Spinal cord (tissue), 10 donors: Measurements from ENCODE around the gene YEATS4. TPM values are rescaled to one million over a fixed set of nuclear protein-coding genes. Genes with fewer than 3 reads are reported as not detected.

Source experiments
- DNase-seq, 6 donors: peaks; one replicate each; pipeline versions ENCODE4 v3.0.0 to v3.0.0-alpha.2; 2013 to 2015; ENCODE audit warnings: low spot score in 6 of 6, low read depth in 4 of 6
- H3K27ac ChIP-seq: one replicate; pipeline ENCODE4 v1.5.1; 2013; ENCODE audit warnings: low read depth, low read length, control low read depth
- H3K27me3 ChIP-seq: one replicate; pipeline ENCODE4 v1.6.1; 2013; ENCODE audit warnings: low read length; ENCODE audit not compliant: control insufficient read depth, insufficient read depth
- H3K36me3 ChIP-seq: one replicate; pipeline ENCODE4 v1.6.1; 2013; ENCODE audit warnings: low read length; ENCODE audit not compliant: control insufficient read depth, insufficient read depth
- H3K4me1 ChIP-seq: one replicate; pipeline ENCODE4 v1.6.1; 2013; ENCODE audit warnings: low read length; ENCODE audit not compliant: control insufficient read depth, insufficient read depth
- H3K4me3 ChIP-seq: one replicate; pipeline ENCODE4 v1.5.1; 2013; ENCODE audit warnings: low read depth, low read length, control low read depth
- H3K9me3 ChIP-seq: one replicate; pipeline ENCODE4 v1.6.1; 2013; ENCODE audit warnings: low read length; ENCODE audit not compliant: control insufficient read depth, insufficient read depth
- WGBS: methylation state at CpG from one replicate; pipeline ENCODE4 v1.1.5; 2013; ENCODE audit warnings: missing lambda C conversion rate; ENCODE audit not compliant: insufficient coverage; 5-methylcytosine and 5-hydroxymethylcytosine counted together
- polyA plus RNA-seq, 2 donors: library from polyadenylated mRNA; unstranded; fragments of 120-200 nt; gene quantifications; one replicate each; pipeline ENCODE4 v1.2.1, GENCODE V29; 2013; ENCODE audit not compliant: insufficient read length in 2 of 2
- total RNA-seq, 2 donors: library from RNA; depleted of rRNA in 1 of 2; stranded (reverse); fragments of 120-200 nt in 1 of 2; fragments of >200 nt in 1 of 2; gene quantifications; one replicate each; pipeline versions ENCODE4 v1.2.3 to v1.2.4, GENCODE V29; 2013 to 2014
- donor health status: healthy.

Gene YEATS4
- total and polyA plus RNA-seq, 4 donors, result 21.7 to 29.8 (median 27.4) TPM

DNA sequence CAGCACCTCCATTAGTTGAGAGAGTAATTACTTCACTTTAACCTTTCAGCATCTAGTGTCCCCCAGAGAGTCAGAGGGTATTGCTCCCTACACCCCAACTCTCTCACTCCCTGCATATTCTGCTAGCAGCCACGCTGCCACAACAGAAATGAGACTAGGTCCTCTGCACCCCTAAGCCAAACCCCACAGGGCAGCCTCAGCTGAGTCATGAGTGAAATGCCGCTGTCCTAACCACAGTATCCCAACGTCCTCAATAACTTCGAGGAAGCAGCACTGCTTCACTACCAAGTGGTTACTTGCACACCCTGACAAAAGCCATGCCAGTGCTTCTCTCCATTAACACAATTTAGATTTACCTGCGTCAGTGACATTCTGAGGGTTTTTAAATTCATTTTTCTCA is 18.2 kb upstream of the YEATS4 start:
- Histone ChIP-seq H3K27me3 (no peaks in the 10 kb centered on the region), H3K4me1 (no peaks in the 10 kb centered on the region), H3K36me3 (no peaks in the 10 kb centered on the region), H3K9me3 (no peaks in the 10 kb centered on the region), H3K27ac (no peak overlapping the region), H3K4me3 (no peak overlapping the region)
- DNase-seq, result no peak
- WGBS, result 76% methylated on average over 4 of the region's 5 CpGs

DNA sequence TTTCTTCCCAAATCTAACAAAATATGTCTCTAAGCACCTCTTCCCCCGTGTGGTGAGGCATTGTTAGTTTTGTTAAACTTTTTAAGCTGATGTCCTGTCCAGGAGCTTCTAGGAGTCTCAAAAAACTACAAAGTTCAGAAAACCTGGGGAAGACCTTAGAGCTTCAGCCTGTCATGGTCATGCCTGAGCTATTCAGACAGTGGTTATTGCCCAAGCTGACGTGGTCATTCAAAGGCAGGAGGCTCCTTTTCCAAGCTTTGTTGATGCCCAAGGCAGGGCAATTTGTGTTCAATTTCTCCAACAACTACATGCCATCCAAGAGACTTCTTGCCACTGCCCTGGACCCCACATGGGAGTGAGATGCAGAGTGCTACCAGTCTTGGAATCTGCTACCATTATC is 17.1 kb upstream of the YEATS4 start:
- WGBS, result 82% methylated on average over 2 of the region's 2 CpGs
- H3K27ac ChIP-seq, result no peak overlapping the region

DNA sequence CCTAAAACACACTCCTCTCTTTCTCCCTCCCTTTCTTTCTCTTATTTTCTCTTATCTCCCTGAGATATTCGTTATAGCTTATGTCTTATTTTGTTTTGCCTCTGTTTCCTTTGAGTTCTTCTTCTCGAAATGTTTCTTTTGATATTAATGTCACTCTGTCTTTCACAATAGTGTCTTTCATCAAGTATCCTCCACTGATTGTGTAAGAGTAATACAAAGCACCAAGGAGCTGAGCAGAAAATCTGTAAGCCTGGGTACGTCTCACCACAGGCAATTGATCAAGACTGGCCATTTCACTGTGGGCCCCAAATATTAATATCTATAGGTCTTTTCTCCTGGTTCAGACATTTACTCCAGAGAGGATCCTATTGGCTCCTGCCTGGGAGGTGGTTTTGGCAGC is 16.2 kb upstream of the YEATS4 start:
- H3K27me3 ChIP-seq, result no peaks in the 10 kb centered on the region
- H3K9me3 ChIP-seq, result no peaks in the 10 kb centered on the region
- no peaks in the 10 kb centered on the region for H3K36me3 ChIP-seq
- no peaks in the 10 kb centered on the region for H3K4me1 ChIP-seq
- H3K27ac ChIP-seq, result no peak overlapping the region
- WGBS, result no CpG with 5 or more reads among the region's 3 CpGs
- H3K4me3 ChIP-seq, result no peak overlapping the region
- DNase-seq, result no peak

More for the DNA sequence above, 17.1 kb upstream of the YEATS4 start:
- Histone ChIP-seq H3K4me1 (no peaks in the 10 kb centered on the region), H3K27me3 (no peaks in the 10 kb centered on the region), H3K36me3 (no peaks in the 10 kb centered on the region), H3K9me3 (no peaks in the 10 kb centered on the region), H3K4me3 (no peak overlapping the region)
- DNase-seq, result no peak

DNA sequence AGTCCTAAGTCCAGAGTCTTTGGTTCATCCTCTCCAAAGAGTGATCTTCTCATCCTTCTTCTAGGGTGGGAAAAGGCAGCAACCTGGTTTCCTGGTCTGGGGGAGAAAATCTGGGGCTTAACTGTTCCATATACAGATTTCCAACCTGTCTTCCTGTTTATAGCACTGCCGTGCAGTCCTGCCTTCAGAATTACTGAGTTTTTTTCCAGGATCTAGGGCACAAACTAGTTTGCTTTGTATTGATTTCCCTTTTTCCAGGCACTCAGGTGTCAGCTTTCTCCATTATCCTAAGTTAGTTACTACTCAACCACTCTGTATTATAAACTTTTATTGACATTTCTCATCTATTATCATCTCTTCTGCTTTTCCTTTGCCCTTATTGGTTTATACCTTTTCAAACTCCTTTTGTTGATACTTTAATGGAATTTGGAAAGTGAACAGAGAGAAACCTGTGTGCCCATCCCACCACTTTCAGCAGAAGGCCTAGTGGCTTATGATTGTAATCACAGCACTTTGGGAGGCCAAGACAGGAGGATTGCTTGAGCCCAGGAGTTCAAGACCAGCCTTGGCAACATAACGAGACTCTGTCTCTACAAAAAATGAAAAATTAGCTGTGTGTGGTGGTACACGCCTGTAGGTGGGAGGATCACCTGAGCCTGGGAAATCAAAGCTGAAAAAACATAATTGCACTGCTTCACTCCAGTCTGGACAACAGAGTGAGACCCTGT is 15.5 kb upstream of the YEATS4 start:
- WGBS, result 68% methylated on average over 3 of the region's 3 CpGs
- Histone ChIP-seq H3K27ac (no peak overlapping the region), H3K27me3 (no peaks in the 10 kb centered on the region), H3K4me1 (no peaks in the 10 kb centered on the region), H3K4me3 (no peak overlapping the region), H3K9me3 (no peaks in the 10 kb centered on the region), H3K36me3 (no peaks in the 10 kb centered on the region)
- DNase-seq, result no peak

DNA sequence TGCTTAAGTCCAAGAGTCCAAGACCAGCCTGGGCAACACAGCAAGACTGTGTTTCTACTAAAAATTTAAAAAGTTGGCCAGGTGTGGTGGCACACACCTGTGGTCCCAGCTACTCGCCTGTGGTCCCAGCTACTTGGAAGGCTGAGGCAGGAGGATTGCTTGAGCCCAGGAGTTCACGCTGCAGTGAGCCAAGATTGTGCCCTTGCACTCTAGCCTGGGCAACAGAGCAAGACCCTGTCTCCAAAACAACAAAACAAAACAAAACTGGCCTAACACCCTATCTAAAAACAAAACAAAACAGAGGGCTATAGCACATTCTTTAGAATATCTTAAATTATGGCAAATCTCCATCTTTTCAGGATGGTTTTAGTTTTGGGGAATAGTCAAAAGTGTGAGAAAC is 14.5 kb upstream of the YEATS4 start:
- no peak overlapping the region for H3K4me3 ChIP-seq
- no peaks in the 10 kb centered on the region for H3K9me3 ChIP-seq
- H3K4me1 ChIP-seq, result no peaks in the 10 kb centered on the region
- WGBS, result 89% methylated on average over 1 of the region's 2 CpGs
- no peaks in the 10 kb centered on the region for H3K36me3 ChIP-seq
- DNase-seq, result no peak
- no peaks in the 10 kb centered on the region for H3K27me3 ChIP-seq
- H3K27ac ChIP-seq, result no peak overlapping the region

DNA sequence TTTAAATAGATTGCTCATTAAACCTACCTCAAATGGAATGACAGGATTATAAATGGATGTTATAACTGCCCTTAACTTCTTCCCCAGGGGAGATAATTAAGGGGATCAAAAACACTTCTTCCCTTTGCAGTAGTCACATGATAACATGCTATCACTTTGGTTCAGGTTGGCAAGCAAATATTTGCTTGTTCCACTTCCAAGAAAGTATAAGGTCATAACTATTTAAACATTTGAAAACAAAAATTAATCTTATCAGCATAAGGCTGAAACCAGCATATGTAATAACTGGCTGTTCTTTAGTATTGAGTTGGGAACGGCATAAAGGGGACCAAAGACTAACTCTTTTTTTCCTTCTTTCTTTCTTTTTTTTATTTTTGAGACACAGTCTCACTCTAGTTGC is 13.8 kb upstream of the YEATS4 start:
- Histone ChIP-seq H3K4me1 (no peaks in the 10 kb centered on the region), H3K27ac (no peak overlapping the region), H3K27me3 (no peaks in the 10 kb centered on the region), H3K9me3 (no peaks in the 10 kb centered on the region), H3K36me3 (no peaks in the 10 kb centered on the region), H3K4me3 (no peak overlapping the region)
- DNase-seq, result no peak
- WGBS, result no CpG with 5 or more reads among the region's 1 CpG

DNA sequence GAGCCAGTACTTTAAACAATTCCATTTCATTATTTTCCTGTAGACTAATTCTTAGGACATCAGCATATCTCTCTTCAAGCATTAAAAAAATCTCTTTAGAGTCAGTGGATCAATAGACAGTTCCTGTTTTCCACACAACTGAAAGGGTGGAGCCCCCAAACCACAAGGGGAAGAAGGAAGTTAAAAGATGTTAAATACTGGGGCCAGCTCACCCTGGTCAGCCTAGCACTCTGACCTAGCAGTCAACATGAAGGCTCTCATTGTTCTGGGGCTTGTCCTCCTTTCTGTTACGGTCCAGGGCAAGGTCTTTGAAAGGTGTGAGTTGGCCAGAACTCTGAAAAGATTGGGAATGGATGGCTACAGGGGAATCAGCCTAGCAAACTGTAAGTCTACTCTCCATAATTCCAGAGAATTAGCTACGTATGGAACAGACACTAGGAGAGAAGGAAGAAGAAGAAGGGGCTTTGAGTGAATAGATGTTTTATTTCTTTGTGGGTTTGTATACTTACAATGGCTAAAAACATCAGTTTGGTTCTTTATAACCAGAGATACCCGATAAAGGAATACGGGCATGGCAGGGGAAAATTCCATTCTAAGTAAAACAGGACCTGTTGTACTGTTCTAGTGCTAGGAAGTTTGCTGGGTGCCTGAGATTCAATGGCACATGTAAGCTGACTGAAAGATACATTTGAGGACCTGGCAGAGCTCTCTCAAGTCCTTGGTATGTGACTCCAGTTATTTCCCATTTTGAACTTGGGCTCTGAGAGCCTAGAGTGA is 11.2 kb upstream of the YEATS4 start, which contains the start of gene LYZ:
Gene LYZ, plus strand, starts transcription at position 220 of the 777 bp plus-strand sequence. Its CDS starts 28 bp downstream, at position 248.
- Histone ChIP-seq H3K36me3 (no peaks in the 10 kb centered on the region), H3K27ac (no peak within 1 kb of the TSS)
- no peak for DNase-seq

DNA sequence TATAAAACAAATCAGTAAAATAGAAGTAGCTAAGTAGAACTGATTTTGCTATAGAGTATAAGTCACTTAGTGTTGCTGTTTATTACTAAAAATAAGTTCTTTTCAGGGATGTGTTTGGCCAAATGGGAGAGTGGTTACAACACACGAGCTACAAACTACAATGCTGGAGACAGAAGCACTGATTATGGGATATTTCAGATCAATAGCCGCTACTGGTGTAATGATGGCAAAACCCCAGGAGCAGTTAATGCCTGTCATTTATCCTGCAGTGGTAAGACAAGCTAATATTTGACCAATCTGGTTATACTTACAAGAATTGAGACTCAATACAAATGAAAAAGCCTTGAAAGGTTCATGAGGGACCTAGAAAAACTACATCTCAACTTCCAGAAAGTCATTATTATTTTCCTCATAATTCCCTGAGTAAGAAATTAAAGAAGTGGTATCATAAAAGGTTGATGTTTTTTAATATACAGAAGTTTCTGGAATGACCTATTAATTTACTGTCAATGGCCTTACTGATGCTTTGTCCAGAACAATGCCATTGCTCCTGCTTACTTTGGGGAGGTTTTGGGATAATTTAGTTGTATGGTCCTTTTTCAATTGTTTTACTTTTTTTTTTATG is 9.4 kb upstream of the YEATS4 start:
- no peaks in the 10 kb centered on the region for H3K4me1 ChIP-seq
- no peaks in the 10 kb centered on the region for H3K36me3 ChIP-seq
- no peaks in the 10 kb centered on the region for H3K9me3 ChIP-seq
- no peak overlapping the region for H3K27ac ChIP-seq
- WGBS, result 100% methylated on average over 1 of the region's 2 CpGs
- no peak overlapping the region for H3K4me3 ChIP-seq
- no peaks in the 10 kb centered on the region for H3K27me3 ChIP-seq
- no peak for DNase-seq

More for the DNA sequence above, 11.2 kb upstream of the YEATS4 start, which contains the start of gene LYZ:
- H3K27me3 ChIP-seq, result no peaks in the 10 kb centered on the region
- 80% methylated on average over 1 of the region's 4 CpGs for WGBS
- H3K4me3 ChIP-seq, result no peak within 1 kb of the TSS
- H3K9me3 ChIP-seq, result no peaks in the 10 kb centered on the region
- no peaks in the 10 kb centered on the region for H3K4me1 ChIP-seq

DNA sequence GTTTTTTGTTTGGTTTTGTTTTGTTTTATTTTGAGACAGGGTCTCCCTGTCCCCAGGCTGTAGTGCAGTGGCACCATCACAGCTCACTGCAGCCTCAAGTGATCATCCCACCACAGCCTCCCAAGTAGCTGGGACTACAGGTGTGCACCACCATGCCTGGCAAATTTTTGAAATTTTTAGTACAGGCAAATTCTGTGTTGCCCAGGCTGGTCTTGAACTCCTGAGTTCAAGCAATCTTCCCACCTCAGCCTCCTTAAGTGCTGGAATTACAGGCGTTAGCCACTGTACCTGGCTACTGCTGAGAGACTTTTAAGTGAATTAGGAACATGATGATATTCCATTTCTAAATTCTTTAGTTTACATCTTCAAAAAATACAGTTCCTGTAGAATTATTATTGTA is 8.8 kb upstream of the YEATS4 start:
- WGBS, result no CpG with 5 or more reads among the region's 1 CpG
- no peak for DNase-seq
- H3K4me1 ChIP-seq, result no peaks in the 10 kb centered on the region
- no peak overlapping the region for H3K27ac ChIP-seq
- H3K36me3 ChIP-seq, result no peaks in the 10 kb centered on the region
- no peaks in the 10 kb centered on the region for H3K9me3 ChIP-seq
- H3K4me3 ChIP-seq, result no peak overlapping the region
- no peaks in the 10 kb centered on the region for H3K27me3 ChIP-seq
